HEK293 (cell line): ENCODE results near the gene CNIH3.

Source experiments
- CTCF ChIA-PET: fragments of 350-600 bp; formaldehyde crosslinking; extraction: SDS; loops from one replicate; lab custom pipeline; 2021; ENCODE audit warnings: antibody characterized with exemption; lab: Yijun Ruan, JAX
- POLR2A ChIA-PET: fragments of 300-600 bp; formaldehyde crosslinking; extraction: SDS; loops from one replicate; lab custom pipeline; 2020; ENCODE audit warnings: antibody characterized with exemption, inconsistent platforms; lab: Yijun Ruan, JAX
- H3K27ac ChIP-seq: fragments of 200-500 bp; sonication (Bioruptor generic); 2 replicates; pipeline ENCODE4 v1.5.1; 2014; ENCODE audit warnings: low read depth, low read length, control low read depth, inconsistent platforms; ENCODE audit errors: extremely low read depth
- H3K36me3 ChIP-seq, 2 experiments: fragments of 200-500 bp in 1 of 2; sonication (Bioruptor generic) in 1 of 2; 1 replicate in 1 of 2; 2 replicates in 1 of 2; pipeline ENCODE4 v1.5.1; 2014 to 2017; ENCODE audit warnings: inconsistent platforms in 2 of 2, low read length in 2 of 2; ENCODE audit not compliant: control insufficient read depth in 2 of 2, insufficient read depth in 1 of 2
- H3K4me1 ChIP-seq: fragments of 200-500 bp; sonication (Bioruptor generic); 2 replicates; pipeline ENCODE4 v1.5.1; 2014; ENCODE audit warnings: mild to moderate bottlenecking, low read length, inconsistent platforms; ENCODE audit not compliant: control insufficient read depth, insufficient read depth
- H3K4me3 ChIP-seq: 2 replicates; pipeline ENCODE4 v1.5.1; 2011; ENCODE audit warnings: low read depth, mild to moderate bottlenecking, control low read depth, low read length, moderate library complexity
- H3K9me3 ChIP-seq: fragments of 200-500 bp; sonication (Bioruptor generic); 2 replicates; pipeline ENCODE4 v1.5.1; 2014; ENCODE audit warnings: low read depth, low read length, inconsistent platforms; ENCODE audit not compliant: control insufficient read depth, insufficient read depth
- BCL11B ChIP-seq: fragments of 450-650 bp; formaldehyde crosslinking; IDR thresholded peaks from 2 replicates; pipeline ENCODE4 v1.5.1; 2016; ENCODE audit warnings: low read depth, missing biosample characterization, missing genetic modification characterization
- CTCF ChIP-seq: fragments of 450-650 bp; formaldehyde crosslinking; IDR thresholded peaks from 2 replicates; pipeline ENCODE4 v1.5.1; 2016; ENCODE audit warnings: missing biosample characterization, missing genetic modification characterization
- EGR2 ChIP-seq: fragments of 450-650 bp; formaldehyde crosslinking; IDR thresholded peaks from 2 replicates; pipeline ENCODE4 v1.5.1; 2016; ENCODE audit warnings: low read depth, missing biosample characterization, missing genetic modification characterization
- FEZF1 ChIP-seq: fragments of 450-650 bp; formaldehyde crosslinking; IDR thresholded peaks from 2 replicates; pipeline ENCODE4 v1.5.1; 2016; ENCODE audit warnings: missing biosample characterization, missing genetic modification characterization
- GFI1B ChIP-seq: fragments of 450-650 bp; formaldehyde crosslinking; IDR thresholded peaks from 2 replicates; pipeline ENCODE4 v1.5.1; 2016; ENCODE audit warnings: missing biosample characterization, missing genetic modification characterization
- KLF10 ChIP-seq: fragments of 450-650 bp; IDR thresholded peaks from 2 replicates; pipeline ENCODE4 v1.5.1; 2018; ENCODE audit warnings: missing biosample characterization, mild to moderate bottlenecking, missing genetic modification characterization
- KLF16 ChIP-seq: fragments of 450-650 bp; formaldehyde crosslinking; IDR thresholded peaks from 2 replicates; pipeline ENCODE4 v1.5.1; 2017; ENCODE audit warnings: missing biosample characterization, missing genetic modification characterization
- MZF1 ChIP-seq: fragments of 450-650 bp; formaldehyde crosslinking; IDR thresholded peaks from 2 replicates; pipeline ENCODE4 v1.5.1; 2017; ENCODE audit warnings: missing biosample characterization, missing genetic modification characterization, borderline replicate concordance
- OSR2 ChIP-seq: fragments of 450-650 bp; formaldehyde crosslinking; IDR thresholded peaks from 2 replicates; pipeline ENCODE4 v1.5.1; 2016; ENCODE audit warnings: missing biosample characterization, missing genetic modification characterization
- RBAK ChIP-seq: fragments of 450-650 bp; formaldehyde crosslinking; IDR thresholded peaks from 2 replicates; pipeline ENCODE4 v1.5.1; 2016; ENCODE audit warnings: missing biosample characterization, missing genetic modification characterization
- ZBTB48 ChIP-seq: fragments of 450-650 bp; formaldehyde crosslinking; IDR thresholded peaks from 2 replicates; pipeline ENCODE4 v1.5.1; 2016; ENCODE audit warnings: missing biosample characterization, missing genetic modification characterization
- ZNF24 ChIP-seq: fragments of 450-650 bp; formaldehyde crosslinking; IDR thresholded peaks from 2 replicates; pipeline ENCODE4 v1.5.1; 2016; ENCODE audit warnings: missing biosample characterization, missing genetic modification characterization
- ZNF362 ChIP-seq: fragments of 450-650 bp; formaldehyde crosslinking; IDR thresholded peaks from 2 replicates; pipeline ENCODE4 v1.5.1; 2016; ENCODE audit warnings: missing biosample characterization, missing genetic modification characterization
- ZNF488 ChIP-seq: fragments of 450-650 bp; formaldehyde crosslinking; IDR thresholded peaks from 2 replicates; pipeline ENCODE4 v1.5.1; 2016; ENCODE audit warnings: missing biosample characterization, missing genetic modification characterization
- ZNF513 ChIP-seq: fragments of 450-650 bp; IDR thresholded peaks from 2 replicates; pipeline ENCODE4 v1.5.1; 2018; ENCODE audit warnings: missing biosample characterization, missing genetic modification characterization
- ZNF600 ChIP-seq: fragments of 450-650 bp; formaldehyde crosslinking; IDR thresholded peaks from 2 replicates; pipeline ENCODE4 v1.5.1; 2016; ENCODE audit warnings: missing biosample characterization, missing genetic modification characterization
- ZNF645 ChIP-seq: fragments of 450-650 bp; formaldehyde crosslinking; IDR thresholded peaks from 2 replicates; pipeline ENCODE4; 2016; ENCODE audit warnings: missing biosample characterization, missing genetic modification characterization
- ZNF654 ChIP-seq: fragments of 450-650 bp; formaldehyde crosslinking; IDR thresholded peaks from 2 replicates; pipeline ENCODE4 v1.5.1; 2016; ENCODE audit warnings: low read depth, missing biosample characterization, missing genetic modification characterization
- ZNF701 ChIP-seq: fragments of 450-650 bp; formaldehyde crosslinking; IDR thresholded peaks from 2 replicates; pipeline ENCODE4 v1.5.1; 2016; ENCODE audit warnings: missing biosample characterization, missing genetic modification characterization
- ZNF776 ChIP-seq: fragments of 450-650 bp; formaldehyde crosslinking; IDR thresholded peaks from 2 replicates; pipeline ENCODE4 v1.5.0; 2017; ENCODE audit warnings: missing biosample characterization, missing genetic modification characterization, borderline replicate concordance
- ZNF837 ChIP-seq: fragments of 450-650 bp; formaldehyde crosslinking; IDR thresholded peaks from 2 replicates; pipeline ENCODE4 v1.5.1; 2016; ENCODE audit warnings: missing biosample characterization, missing genetic modification characterization
- ZSCAN18 ChIP-seq: fragments of 450-650 bp; formaldehyde crosslinking; IDR thresholded peaks from 2 replicates; pipeline ENCODE4 v1.5.1; 2016; ENCODE audit warnings: missing biosample characterization, missing genetic modification characterization

The CNIH3 gene

GRCh38 chr1:224632921-224633321, 16.8 kb downstream of the CNIH3 start:
- H3K27ac ChIP-seq, result no peak overlapping the region
- peaks cover 14% of the 10 kb centered on the region for H3K4me1 ChIP-seq
- TF ChIP-seq ZSCAN18 (tag by site-specific recombination) (no peak), MZF1 (peak; percentile 83; the same call in 1 of the 2 replicates), ZBTB48 (no peak), ZNF654 (no peak), RBAK (no peak), KLF10 (no peak), KLF16 (tag by site-specific recombination) (no peak), ZNF362 (tag by site-specific recombination) (peak; percentile 60; the same call in 1 of the 2 replicates), OSR2 (no peak), ZNF837 (tag by site-specific recombination) (no peak), ZNF701 (tag by site-specific recombination) (no peak), ZNF488 (tag by site-specific recombination) (no peak), ZNF776 (tag by site-specific recombination) (no peak), EGR2 (tag by site-specific recombination) (no peak), GFI1B (no peak), CTCF (tag by site-specific recombination) (no peak), ZNF513 (tag by site-specific recombination) (no peak)
- no peaks in the 10 kb centered on the region for H3K9me3 ChIP-seq
- H3K36me3 ChIP-seq, result no peaks in the 10 kb centered on the region
- ChIA-PET POLR2A (interaction anchor here (1.9 kb wide), 1 partner anchor 9 kb away, joined by 5 read pairs; no protein-coding TSS in a partner anchor), CTCF (interaction anchor here (0.8 to 6.3 kb wide), 6 partner anchors 12 to 262 kb away, joined by 3 to 48 read pairs (median 4); no protein-coding TSS in a partner anchor)
- H3K4me3 ChIP-seq, result no peak overlapping the region

GRCh38 chr1:224635356-224635755, 19.2 kb downstream of the CNIH3 start:
- H3K9me3 ChIP-seq, result no peaks in the 10 kb centered on the region
- TF ChIP-seq ZNF645 (tag by site-specific recombination) (no peak), ZNF24 (tag by site-specific recombination) (no peak), FEZF1 (tag by site-specific recombination) (no peak), ZNF600 (tag by site-specific recombination) (no peak), BCL11B (tag by site-specific recombination) (no peak)
- TF ChIP-seq, all 188 proteins: peak for 0
- ChIA-PET CTCF (interaction anchor here (0.7 to 6.3 kb wide), 3 partner anchors 10 to 122 kb away, joined by 3 to 48 read pairs (median 43); no protein-coding TSS in a partner anchor), POLR2A (interaction anchor here (2.2 kb wide), 1 partner anchor 19 kb away, joined by 5 read pairs; the partner anchor contains the start of gene CNIH3)
- no peak overlapping the region for H3K27ac ChIP-seq
- H3K4me1 ChIP-seq, result peaks cover 6% of the 10 kb centered on the region
- no peaks in the 10 kb centered on the region for H3K36me3 ChIP-seq
- H3K4me3 ChIP-seq, result no peak overlapping the region
